SK-N-MC (cell line): ENCODE measurements around the gene ZNF780B.

Source experiments
- DNase-seq: peaks from one replicate; pipeline ENCODE4 v3.0.0-alpha.2; 2011; ENCODE audit warnings: low read depth, low spot score
- H3K27ac ChIP-seq: fragments of 200-600 bp; sonication (generic); 2 replicates; pipeline ENCODE4 v1.5.1; 2016; ENCODE audit warnings: mixed run types
- H3K36me3 ChIP-seq: fragments of 200-600 bp; sonication (generic); 2 replicates; pipeline ENCODE4 v1.6.1; 2017; ENCODE audit warnings: antibody characterized with exemption, low read length, mixed read lengths; ENCODE audit not compliant: insufficient read depth
- H3K4me3 ChIP-seq: fragments of 200-600 bp; sonication (generic); 2 replicates; pipeline ENCODE4 v1.5.1; 2016
- H3K9ac ChIP-seq: fragments of 200-600 bp; sonication (generic); 2 replicates; pipeline ENCODE4 v1.8.0; 2017; ENCODE audit warnings: mixed run types, mixed read lengths; ENCODE audit not compliant: insufficient read length
- H3K9me3 ChIP-seq: fragments of 200-600 bp; sonication (generic); 2 replicates; pipeline ENCODE4 v1.6.1; 2017; ENCODE audit warnings: low read depth, mild to moderate bottlenecking, antibody characterized with exemption, low read length, moderate library complexity, mixed read lengths
- EZH2 ChIP-seq: fragments of 200-600 bp; sonication (generic); IDR thresholded peaks from one replicate; pipeline ENCODE4 v1.6.1; 2017; ENCODE audit warnings: antibody characterized with exemption
- FOXP2 ChIP-seq: optimal IDR thresholded peaks from 2 replicates; pipeline ENCODE3; 2011; ENCODE audit warnings: mild to moderate bottlenecking, moderate library complexity; ENCODE audit not compliant: insufficient read depth; ENCODE audit errors: extremely low read length, control extremely low read depth
- POLR2AphosphoS5 ChIP-seq: IDR thresholded peaks from 2 replicates; pipeline ENCODE4 v1.6.1; 2012; ENCODE audit warnings: mild to moderate bottlenecking, low read depth, low read length, borderline replicate concordance

Gene ZNF780B

GRCh38 chr19:40055832-40056504, at the start of gene ZNF780B:
Gene ZNF780B, minus strand, starts transcription at chr19:40056231. Its CDS starts 5,899 bp downstream, at chr19:40050332.
- Histone ChIP-seq H3K36me3 (peaks cover 5% of the 10 kb centered on the region), H3K9ac (peak within 1 kb of the TSS; percentile 89), H3K27ac (no peak within 1 kb of the TSS), H3K4me3 (peak within 1 kb of the TSS; percentile 90), H3K9me3 (peaks cover 13% of the 10 kb centered on the region; the same call in 1 of the 2 replicates)
- peak; percentile 26 for DNase-seq
- TF ChIP-seq EZH2 (no peak), POLR2AphosphoS5 (peak; percentile 87), FOXP2 (no peak)

- Histone ChIP-seq H3K4me3 (no peak overlapping the region), H3K9me3 (no peaks in the 10 kb centered on the region), H3K9ac (no peak overlapping the region), H3K27ac (no peak overlapping the region), H3K36me3 (no peaks in the 10 kb centered on the region)
- DNase-seq, result no peak
- TF ChIP-seq FOXP2 (no peak), POLR2AphosphoS5 (no peak), EZH2 (no peak)
These were observed 48.7 kb upstream of the ZNF780B start for GRCh38 chr19:40104754-40105153.

- H3K9ac ChIP-seq, result no peak overlapping the region
- H3K4me3 ChIP-seq, result no peak overlapping the region
- no peak overlapping the region for H3K27ac ChIP-seq
- no peaks in the 10 kb centered on the region for H3K9me3 ChIP-seq
- no peak for TF ChIP-seq FOXP2
- TF ChIP-seq EZH2, result no peak
- no peak for TF ChIP-seq POLR2AphosphoS5
- no peaks in the 10 kb centered on the region for H3K36me3 ChIP-seq
- no peak for DNase-seq
These were observed 47.6 kb upstream of the ZNF780B start for GRCh38 chr19:40103600-40103999.

GRCh38 chr19:40101813-40102212, 45.8 kb upstream of the ZNF780B start:
- no peak overlapping the region for H3K4me3 ChIP-seq
- DNase-seq, result no peak
- H3K9ac ChIP-seq, result no peak overlapping the region
- no peaks in the 10 kb centered on the region for H3K36me3 ChIP-seq
- H3K27ac ChIP-seq, result no peak overlapping the region
- TF ChIP-seq POLR2AphosphoS5, result no peak
- no peak for TF ChIP-seq FOXP2
- no peak for TF ChIP-seq EZH2
- no peaks in the 10 kb centered on the region for H3K9me3 ChIP-seq

- Histone ChIP-seq H3K36me3 (peaks cover 4% of the 10 kb centered on the region), H3K9me3 (peaks cover 3% of the 10 kb centered on the region; the same call in 1 of the 2 replicates), H3K9ac (no peak overlapping the region), H3K4me3 (no peak overlapping the region), H3K27ac (no peak overlapping the region)
- no peak for TF ChIP-seq EZH2
- TF ChIP-seq POLR2AphosphoS5, result no peak
- TF ChIP-seq FOXP2, result no peak
- DNase-seq, result no peak
These were observed 37.4 kb upstream of the ZNF780B start for GRCh38 chr19:40093416-40093815.

- DNase-seq, result no peak
- TF ChIP-seq EZH2 (no peak), POLR2AphosphoS5 (no peak), FOXP2 (no peak)
- Histone ChIP-seq H3K9me3 (peaks cover 10% of the 10 kb centered on the region; the same call in 1 of the 2 replicates), H3K9ac (peak overlapping the region; percentile 90), H3K36me3 (peaks cover 13% of the 10 kb centered on the region), H3K27ac (peak overlapping the region; percentile 72), H3K4me3 (peak overlapping the region; percentile 93)
These were observed 35.4 kb upstream of the ZNF780B start for GRCh38 chr19:40091205-40092129.

GRCh38 chr19:40090241-40091204, 34.5 kb upstream of the ZNF780B start, which contains the start of gene ZNF780A:
Gene ZNF780A, minus strand, starts transcription at chr19:40090943. Its CDS starts 6,190 bp downstream, at chr19:40084753.
- no peak for DNase-seq
- no peak for TF ChIP-seq FOXP2
- peak; percentile 84 for TF ChIP-seq POLR2AphosphoS5
- Histone ChIP-seq H3K9me3 (peaks cover 10% of the 10 kb centered on the region; the same call in 1 of the 2 replicates), H3K27ac (peak within 1 kb of the TSS; percentile 72), H3K9ac (peak within 1 kb of the TSS; percentile 90), H3K4me3 (peak within 1 kb of the TSS; percentile 93), H3K36me3 (peaks cover 13% of the 10 kb centered on the region)
